Body of pancreas (tissue), 4 donors: ENCODE data around the gene KTN1.

Experiments
- POLR2A ChIP-seq, 3 donors: fragments of 450-650 bp; IDR thresholded peaks; one replicate each; pipeline ENCODE4 v1.6.1; 2016; ENCODE audit warnings: antibody characterized with exemption in 3 of 3, mild to moderate bottlenecking in 2 of 3
- TF ChIP-seq, protein P1 (sequence below), 7 experiments: fragments of 450-650 bp in 4 of 7; fragments of 200-600 bp in 3 of 7; sonication (generic) in 3 of 7; IDR thresholded peaks; one replicate each; pipeline ENCODE4 v1.5.1; 2016 to 2019; ENCODE audit warnings: antibody characterized with exemption in 7 of 7

- TF ChIP-seq POLR2A (IDR thresholded peaks at IDR 0.05) = no peak
- TF ChIP-seq, protein P1, sequence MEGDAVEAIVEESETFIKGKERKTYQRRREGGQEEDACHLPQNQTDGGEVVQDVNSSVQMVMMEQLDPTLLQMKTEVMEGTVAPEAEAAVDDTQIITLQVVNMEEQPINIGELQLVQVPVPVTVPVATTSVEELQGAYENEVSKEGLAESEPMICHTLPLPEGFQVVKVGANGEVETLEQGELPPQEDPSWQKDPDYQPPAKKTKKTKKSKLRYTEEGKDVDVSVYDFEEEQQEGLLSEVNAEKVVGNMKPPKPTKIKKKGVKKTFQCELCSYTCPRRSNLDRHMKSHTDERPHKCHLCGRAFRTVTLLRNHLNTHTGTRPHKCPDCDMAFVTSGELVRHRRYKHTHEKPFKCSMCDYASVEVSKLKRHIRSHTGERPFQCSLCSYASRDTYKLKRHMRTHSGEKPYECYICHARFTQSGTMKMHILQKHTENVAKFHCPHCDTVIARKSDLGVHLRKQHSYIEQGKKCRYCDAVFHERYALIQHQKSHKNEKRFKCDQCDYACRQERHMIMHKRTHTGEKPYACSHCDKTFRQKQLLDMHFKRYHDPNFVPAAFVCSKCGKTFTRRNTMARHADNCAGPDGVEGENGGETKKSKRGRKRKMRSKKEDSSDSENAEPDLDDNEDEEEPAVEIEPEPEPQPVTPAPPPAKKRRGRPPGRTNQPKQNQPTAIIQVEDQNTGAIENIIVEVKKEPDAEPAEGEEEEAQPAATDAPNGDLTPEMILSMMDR (IDR thresholded peaks at IDR 0.05) = no peak
Observed at GRCh38 chr14:55530464-55530863, 49.5 kb upstream of the KTN1 start.
